ENCODE data around the gene MPPED1. TPM values are rescaled to one million over a fixed set of nuclear protein-coding genes. Genes with fewer than 3 reads are reported as not detected.

Gene MPPED1
- total RNA-seq, 6 donors from 2014 or later: not detected

- H3K4me3 ChIP-seq: no peak overlapping the region
- ATAC-seq (ENCODE audit: low FRiP score in 2 of 2) (no peak), DNase-seq (no peak)
- TF ChIP-seq POLR2A (IDR thresholded peaks at IDR 0.05) (no peak), EP300 (IDR thresholded peaks at IDR 0.05) (no peak), POLR2AphosphoS5 (IDR thresholded peaks at IDR 0.05) (no peak)
- TF ChIP-seq, protein P1, sequence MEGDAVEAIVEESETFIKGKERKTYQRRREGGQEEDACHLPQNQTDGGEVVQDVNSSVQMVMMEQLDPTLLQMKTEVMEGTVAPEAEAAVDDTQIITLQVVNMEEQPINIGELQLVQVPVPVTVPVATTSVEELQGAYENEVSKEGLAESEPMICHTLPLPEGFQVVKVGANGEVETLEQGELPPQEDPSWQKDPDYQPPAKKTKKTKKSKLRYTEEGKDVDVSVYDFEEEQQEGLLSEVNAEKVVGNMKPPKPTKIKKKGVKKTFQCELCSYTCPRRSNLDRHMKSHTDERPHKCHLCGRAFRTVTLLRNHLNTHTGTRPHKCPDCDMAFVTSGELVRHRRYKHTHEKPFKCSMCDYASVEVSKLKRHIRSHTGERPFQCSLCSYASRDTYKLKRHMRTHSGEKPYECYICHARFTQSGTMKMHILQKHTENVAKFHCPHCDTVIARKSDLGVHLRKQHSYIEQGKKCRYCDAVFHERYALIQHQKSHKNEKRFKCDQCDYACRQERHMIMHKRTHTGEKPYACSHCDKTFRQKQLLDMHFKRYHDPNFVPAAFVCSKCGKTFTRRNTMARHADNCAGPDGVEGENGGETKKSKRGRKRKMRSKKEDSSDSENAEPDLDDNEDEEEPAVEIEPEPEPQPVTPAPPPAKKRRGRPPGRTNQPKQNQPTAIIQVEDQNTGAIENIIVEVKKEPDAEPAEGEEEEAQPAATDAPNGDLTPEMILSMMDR (IDR thresholded peaks at IDR 0.05): no peak
- H3K9me3 ChIP-seq: no peaks in the 10 kb centered on the region
- 87 to 96% methylated on average over 3 of the region's 3 CpGs for WGBS, 2 donors
- no peak overlapping the region for H3K27ac ChIP-seq
- H3K36me3 ChIP-seq: no peaks in the 10 kb centered on the region
- H3K27me3 ChIP-seq: no peaks in the 10 kb centered on the region
- H3K4me1 ChIP-seq: no peaks in the 10 kb centered on the region
Observed at GRCh38 chr22:43504068-43504467, 92.3 kb downstream of the MPPED1 start.

DNA sequence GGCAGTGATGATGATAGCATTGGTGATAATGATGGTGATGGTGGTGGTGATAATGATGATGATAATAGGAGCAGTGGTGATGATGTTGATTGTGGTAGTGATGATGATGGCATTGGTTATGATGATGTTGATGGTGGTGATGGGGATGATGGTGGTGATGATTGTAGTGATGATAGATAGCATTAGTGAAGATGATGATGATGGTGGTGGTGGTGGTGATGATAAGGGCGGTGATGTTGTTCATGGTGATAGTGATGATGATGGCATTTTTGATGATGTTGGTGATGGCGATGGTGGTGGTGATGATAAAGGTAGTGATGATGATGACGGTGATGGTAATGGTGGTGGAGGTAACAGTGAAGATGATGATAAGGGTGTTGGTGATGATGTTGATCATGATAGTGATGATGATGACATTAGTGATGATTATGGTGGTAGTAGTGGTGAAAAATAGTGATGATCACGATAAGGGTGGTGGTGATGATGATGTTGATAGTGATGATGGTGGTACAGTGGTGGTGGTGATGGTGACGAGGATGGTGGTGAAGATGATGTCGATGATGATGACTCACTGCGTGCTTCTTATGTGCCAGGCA, 93.0 kb downstream of the MPPED1 start:
- H3K4me3 ChIP-seq: no peak overlapping the region
- no peaks in the 10 kb centered on the region for H3K36me3 ChIP-seq
- ATAC-seq (ENCODE audit: low FRiP score in 2 of 2) (no peak), DNase-seq (no peak)
- no peaks in the 10 kb centered on the region for H3K27me3 ChIP-seq
- TF ChIP-seq EP300 (IDR thresholded peaks at IDR 0.05): no peak
- TF ChIP-seq POLR2A (IDR thresholded peaks at IDR 0.05): no peak
- no peak for TF ChIP-seq POLR2AphosphoS5 (IDR thresholded peaks at IDR 0.05)
- TF ChIP-seq, protein P1 (IDR thresholded peaks at IDR 0.05): no peak
- H3K27ac ChIP-seq: no peak overlapping the region
- no peaks in the 10 kb centered on the region for H3K4me1 ChIP-seq
- 89 to 97% methylated on average over 7 of the region's 7 CpGs for WGBS, 2 donors
- H3K9me3 ChIP-seq: no peaks in the 10 kb centered on the region

GRCh38 chr22:43505423-43505822, 93.6 kb downstream of the MPPED1 start:
- no peak overlapping the region for H3K27ac ChIP-seq
- ATAC-seq (ENCODE audit: low FRiP score in 2 of 2) (no peak), DNase-seq (peak in 1 of 2 donors; percentile 55)

DNA sequence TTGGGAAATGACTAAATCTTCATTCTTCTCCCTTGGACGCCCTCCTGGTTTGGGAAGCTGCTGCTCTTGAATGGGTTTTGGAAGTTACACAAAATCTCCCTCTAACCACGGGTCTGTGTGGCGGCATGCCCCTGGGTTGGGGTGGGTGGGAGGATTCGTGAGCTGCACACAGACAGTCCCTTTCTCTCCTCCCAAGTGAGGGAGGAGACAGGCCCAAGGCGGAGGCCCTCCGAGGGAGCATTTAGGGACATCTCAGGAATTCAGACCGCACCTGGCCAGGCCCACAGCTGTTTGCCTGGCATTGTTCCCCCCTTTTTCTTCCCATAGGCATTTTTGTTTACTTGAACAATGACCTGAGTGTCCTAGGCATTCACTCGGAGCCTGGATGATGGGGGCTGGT, 94.1 kb downstream of the MPPED1 start:
- no peaks in the 10 kb centered on the region for H3K27me3 ChIP-seq
- H3K4me3 ChIP-seq: no peak overlapping the region
- no peak for ATAC-seq (ENCODE audit: low FRiP score in 2 of 2)
- DNase-seq: no peak
- no peaks in the 10 kb centered on the region for H3K4me1 ChIP-seq
- H3K9me3 ChIP-seq: no peaks in the 10 kb centered on the region
- 76 to 79% methylated on average over 7 to 8 of the region's 8 CpGs for WGBS, 2 donors
- no peak for TF ChIP-seq POLR2A (IDR thresholded peaks at IDR 0.05)
- TF ChIP-seq EP300 (IDR thresholded peaks at IDR 0.05): no peak
- TF ChIP-seq, protein P1 (IDR thresholded peaks at IDR 0.05): no peak
- TF ChIP-seq POLR2AphosphoS5 (IDR thresholded peaks at IDR 0.05): no peak
- H3K36me3 ChIP-seq: no peaks in the 10 kb centered on the region
- H3K27ac ChIP-seq: no peak overlapping the region

More at GRCh38 chr22:43505423-43505822, 93.6 kb downstream of the MPPED1 start:
- Histone ChIP-seq H3K4me1 (no peaks in the 10 kb centered on the region), H3K4me3 (no peak overlapping the region), H3K36me3 (no peaks in the 10 kb centered on the region), H3K27me3 (no peaks in the 10 kb centered on the region), H3K9me3 (no peaks in the 10 kb centered on the region)
- 90 to 96% methylated on average over 14 of the region's 14 CpGs for WGBS, 2 donors
- no peak for TF ChIP-seq POLR2A (IDR thresholded peaks at IDR 0.05)
- TF ChIP-seq POLR2AphosphoS5 (IDR thresholded peaks at IDR 0.05): no peak
- TF ChIP-seq, protein P1 (IDR thresholded peaks at IDR 0.05): no peak
- TF ChIP-seq EP300 (IDR thresholded peaks at IDR 0.05): no peak

DNA sequence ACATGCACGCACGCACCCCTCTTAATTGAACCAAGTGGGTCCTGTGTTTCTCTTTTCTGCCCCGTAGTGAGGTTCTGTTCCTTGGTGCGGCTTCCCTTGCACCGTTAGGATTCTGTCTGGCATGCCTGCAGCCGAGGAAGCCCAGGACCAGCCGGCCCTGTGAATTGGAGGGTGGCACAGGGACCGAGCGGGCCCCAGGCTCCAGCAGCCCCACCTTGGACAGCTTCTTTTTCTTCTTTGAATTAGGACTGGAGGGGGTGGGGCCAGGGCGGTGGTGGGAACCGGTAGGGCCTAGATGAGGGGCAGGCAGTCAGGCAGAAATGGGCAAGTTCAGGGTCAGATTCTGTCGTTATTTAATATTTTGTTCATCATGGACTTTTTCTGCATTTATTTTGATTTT, 94.7 kb downstream of the MPPED1 start:
- no peaks in the 10 kb centered on the region for H3K36me3 ChIP-seq
- no peak for DNase-seq
- H3K27ac ChIP-seq: no peak overlapping the region
- no peak for ATAC-seq (ENCODE audit: low FRiP score in 2 of 2)
- no peak for TF ChIP-seq POLR2AphosphoS5 (IDR thresholded peaks at IDR 0.05)
- TF ChIP-seq, protein P1 (IDR thresholded peaks at IDR 0.05): no peak
- 79 to 80% methylated on average over 9 to 12 of the region's 12 CpGs for WGBS, 2 donors
- no peak overlapping the region for H3K4me3 ChIP-seq
- no peaks in the 10 kb centered on the region for H3K9me3 ChIP-seq
- no peaks in the 10 kb centered on the region for H3K4me1 ChIP-seq
- no peaks in the 10 kb centered on the region for H3K27me3 ChIP-seq

All from upper lobe of left lung (tissue), 6 donors.